Measurements from ENCODE around the gene CFAP68. TPM values are rescaled to one million over a fixed set of nuclear protein-coding genes. Genes with fewer than 3 reads are reported as not detected.

Gene CFAP68, protein sequence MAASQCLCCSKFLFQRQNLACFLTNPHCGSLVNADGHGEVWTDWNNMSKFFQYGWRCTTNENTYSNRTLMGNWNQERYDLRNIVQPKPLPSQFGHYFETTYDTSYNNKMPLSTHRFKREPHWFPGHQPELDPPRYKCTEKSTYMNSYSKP
- 10 to 100 TPM; 12.7 to 28.8 (median 17.7) TPM for total RNA-seq

DNA sequence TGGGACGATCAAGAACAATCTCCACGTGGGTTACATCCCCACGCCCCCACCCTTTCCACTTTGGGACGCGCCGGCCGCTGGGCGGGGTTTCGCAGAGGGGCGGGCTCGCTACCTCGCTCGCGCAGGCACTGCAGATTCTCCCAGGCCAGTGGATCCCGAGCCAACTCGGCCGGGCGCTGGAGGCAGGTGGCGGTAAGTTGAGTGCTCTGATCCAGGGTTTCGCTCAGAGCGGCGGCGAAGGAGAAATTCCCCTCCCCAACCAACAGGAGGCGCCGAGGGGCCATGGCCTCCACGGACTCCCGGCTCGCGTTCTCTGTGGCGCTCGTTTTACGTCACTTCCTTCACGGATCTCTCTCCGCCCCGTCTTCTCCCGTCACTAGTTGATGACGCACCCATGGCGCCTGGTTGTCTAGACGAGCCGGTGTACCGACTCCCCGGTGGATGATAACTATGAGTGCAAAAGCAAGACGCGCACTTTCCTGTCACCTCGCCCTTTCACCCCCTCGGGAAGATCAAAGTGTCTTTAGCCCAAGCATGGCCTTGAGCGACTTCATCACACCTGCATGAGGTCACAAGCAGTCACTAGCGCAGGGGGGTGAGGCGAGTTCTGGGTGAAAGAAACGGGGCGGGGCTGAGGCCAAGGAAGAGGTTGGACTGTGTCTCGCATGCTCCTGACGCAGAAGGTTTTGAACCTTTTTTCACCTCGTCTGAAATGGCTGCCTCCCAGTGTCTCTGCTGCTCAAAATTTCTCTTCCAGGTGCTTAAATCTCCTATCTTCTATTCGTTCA, at the start of gene CFAP68, which contains the start of gene FDXACB1:
TSS of gene CFAP68 (plus strand) at position 693 of the 788 bp plus-strand sequence. CDS start at position 713, 20 bp downstream.
TSS of gene FDXACB1 (minus strand) at position 317 of the 788 bp plus-strand sequence. CDS start at position 284, 33 bp downstream.
- intact Hi-C loops (cut with DNase I) = loop anchor here (5.0 to 10.0 kb wide), 2 partner anchors 46 to 98 kb away; no protein-coding TSS in a partner anchor
- TF ChIP-seq CTCF (IDR thresholded peaks at IDR 0.05) (peak; percentile 81 to 99 (median 98)), POLR2A (IDR thresholded peaks at IDR 0.05) (peak in 2 of 4 donors; percentile 25 to 65)

DNA sequence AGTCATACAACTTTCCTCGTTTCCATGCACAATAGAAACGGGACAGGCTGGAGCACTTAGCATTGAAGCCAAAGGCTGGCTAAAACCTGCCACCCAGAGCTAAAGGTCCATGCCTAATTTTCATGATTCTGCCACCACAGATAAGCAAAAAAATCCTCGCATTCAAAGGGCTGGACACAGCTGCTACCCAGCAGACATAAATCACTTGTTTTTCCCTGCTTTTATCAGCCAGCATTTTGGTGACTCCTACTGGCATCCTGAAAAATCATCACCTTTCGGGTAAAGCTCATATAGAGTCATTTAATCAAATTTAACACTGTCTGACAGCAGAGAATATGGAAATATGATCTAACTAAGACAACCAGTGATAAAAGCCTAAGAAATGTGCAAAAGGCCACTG, 45.8 kb upstream of the CFAP68 start:
- TF ChIP-seq CTCF (IDR thresholded peaks at IDR 0.05) = no peak
- no peak for TF ChIP-seq POLR2A (IDR thresholded peaks at IDR 0.05)
- Histone ChIP-seq H3K9me3 (no peaks in the 10 kb centered on the region), H3K36me3 (peaks cover 0 to 94% (median 10%) of the 10 kb centered on the region in 3 donors), H3K27ac (no peak overlapping the region), H3K4me3 (no peak overlapping the region), H3K4me1 (no peaks in the 10 kb centered on the region), H3K27me3 (no peaks in the 10 kb centered on the region)
- DNase-seq = no peak
- WGBS, 2 donors = 74 to 81% methylated on average over 4 of the region's 4 CpGs
- intact Hi-C loops (cut with DNase I) = loop anchor here (5.0 to 10.0 kb wide), 2 partner anchors 59 to 266 kb away; no protein-coding TSS in a partner anchor

More for the DNA sequence above, at the start of gene CFAP68, which contains the start of gene FDXACB1:
- Histone ChIP-seq H3K27me3 (no peaks in the 10 kb centered on the region), H3K36me3 (peaks cover 0 to 36% (median 0%) of the 10 kb centered on the region in 3 donors), H3K4me3 (peak within 1 kb of the TSS; percentile 41 to 75 (median 57)), H3K27ac (peak within 1 kb of the TSS; percentile 93 to 96 (median 94)), H3K4me1 (peaks cover 6 to 23% (median 7%) of the 10 kb centered on the region in 3 donors), H3K9me3 (no peaks in the 10 kb centered on the region)
- DNase-seq = peak; percentile 88
- 0% methylated on average over 20 to 46 of the region's 55 CpGs for WGBS, 2 donors

- intact Hi-C loops (cut with DNase I) = loop anchor here (5.0 to 10.0 kb wide), 2 partner anchors 60 to 267 kb away; no protein-coding TSS in a partner anchor
- H3K4me1 ChIP-seq = no peaks in the 10 kb centered on the region
- no peak overlapping the region for H3K4me3 ChIP-seq
- TF ChIP-seq CTCF (IDR thresholded peaks at IDR 0.05) (no peak), POLR2A (IDR thresholded peaks at IDR 0.05) (no peak)
- peaks cover 0 to 92% (median 10%) of the 10 kb centered on the region in 3 donors for H3K36me3 ChIP-seq
- H3K9me3 ChIP-seq = no peaks in the 10 kb centered on the region
- no peak overlapping the region for H3K27ac ChIP-seq
- no peaks in the 10 kb centered on the region for H3K27me3 ChIP-seq
- no peak for DNase-seq
- WGBS, 2 donors = 95 to 97% methylated on average over 3 of the region's 3 CpGs
Measured at GRCh38 chr11:111834432-111835163, 44.7 kb upstream of the CFAP68 start.

- H3K27ac ChIP-seq = no peak overlapping the region
- no peaks in the 10 kb centered on the region for H3K27me3 ChIP-seq
- H3K4me3 ChIP-seq = no peak overlapping the region
- no peak for DNase-seq
- intact Hi-C loops (cut with DNase I) = loop anchor here (10.0 kb wide), 1 partner anchor 61 kb away; no protein-coding TSS in a partner anchor
- no peaks in the 10 kb centered on the region for H3K9me3 ChIP-seq
- 97% methylated on average over 7 of the region's 7 CpGs for WGBS, 2 donors
- H3K36me3 ChIP-seq = peaks cover 0 to 91% (median 10%) of the 10 kb centered on the region in 3 donors
- H3K4me1 ChIP-seq = no peaks in the 10 kb centered on the region
- TF ChIP-seq POLR2A (IDR thresholded peaks at IDR 0.05) = no peak
- no peak for TF ChIP-seq CTCF (IDR thresholded peaks at IDR 0.05)
Measured at GRCh38 chr11:111835665-111836064, 43.7 kb upstream of the CFAP68 start.

All from esophagus squamous epithelium (tissue), 5 donors.